Middle frontal gyrus (tissue), 1 donor: ENCODE measurements around the gene RREB1.

Source experiments
- DNase-seq: peaks from one replicate; pipeline ENCODE4 v3.0.0-alpha.2; 2015; ENCODE audit warnings: low spot score; ENCODE audit errors: extremely low spot score

Gene RREB1

DNA sequence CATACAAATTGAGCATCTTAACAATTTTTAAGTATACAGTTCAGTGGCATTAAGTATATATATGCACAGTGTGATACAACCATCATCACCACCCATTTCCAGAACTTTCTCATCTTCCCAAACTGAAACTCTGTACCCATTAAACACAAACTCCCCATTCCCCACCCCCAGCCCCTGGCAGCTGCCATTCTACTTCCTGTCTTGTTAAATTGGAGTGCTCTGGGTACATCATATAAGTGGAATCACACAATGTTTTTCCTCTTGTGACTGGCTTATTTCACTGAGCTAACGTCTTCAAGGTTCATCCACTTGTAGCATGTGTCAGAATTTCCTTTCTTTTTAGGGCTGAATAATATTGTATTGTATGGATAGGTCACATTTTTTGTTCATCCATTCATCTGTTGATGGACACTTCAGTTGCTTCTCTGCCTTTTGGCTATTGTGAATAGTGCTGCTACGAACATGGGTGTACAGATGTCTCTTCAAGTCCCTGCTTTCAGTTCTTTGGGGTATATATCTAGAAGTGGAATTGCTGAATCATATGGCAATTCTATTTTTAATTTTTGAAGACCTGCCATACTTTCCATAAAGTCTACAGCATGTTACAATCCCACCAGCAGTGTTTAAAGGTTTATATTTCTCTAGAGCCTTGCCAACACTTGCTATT lies 19.6 kb upstream of the RREB1 start:
- DNase-seq = no peak

DNA sequence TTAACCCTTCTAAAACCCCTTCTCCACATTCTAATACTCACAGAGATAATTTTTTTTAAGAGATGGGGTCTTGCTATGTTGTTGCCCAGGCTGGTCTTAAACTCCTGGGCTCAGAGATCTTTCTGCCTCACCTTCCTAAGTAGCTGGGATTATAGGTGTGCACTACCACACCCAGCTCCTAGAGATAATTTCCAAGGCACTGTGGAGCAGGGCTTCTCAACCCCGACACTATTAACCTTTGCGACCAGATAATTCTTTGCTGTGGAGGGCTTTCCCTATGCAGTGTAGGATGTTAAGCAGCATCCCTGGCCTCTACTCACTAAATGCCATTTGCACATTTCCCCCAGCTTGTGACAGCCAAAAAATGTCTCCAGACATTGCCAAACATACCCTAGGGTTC lies 8.8 kb upstream of the RREB1 start:
- no peak for DNase-seq

DNA sequence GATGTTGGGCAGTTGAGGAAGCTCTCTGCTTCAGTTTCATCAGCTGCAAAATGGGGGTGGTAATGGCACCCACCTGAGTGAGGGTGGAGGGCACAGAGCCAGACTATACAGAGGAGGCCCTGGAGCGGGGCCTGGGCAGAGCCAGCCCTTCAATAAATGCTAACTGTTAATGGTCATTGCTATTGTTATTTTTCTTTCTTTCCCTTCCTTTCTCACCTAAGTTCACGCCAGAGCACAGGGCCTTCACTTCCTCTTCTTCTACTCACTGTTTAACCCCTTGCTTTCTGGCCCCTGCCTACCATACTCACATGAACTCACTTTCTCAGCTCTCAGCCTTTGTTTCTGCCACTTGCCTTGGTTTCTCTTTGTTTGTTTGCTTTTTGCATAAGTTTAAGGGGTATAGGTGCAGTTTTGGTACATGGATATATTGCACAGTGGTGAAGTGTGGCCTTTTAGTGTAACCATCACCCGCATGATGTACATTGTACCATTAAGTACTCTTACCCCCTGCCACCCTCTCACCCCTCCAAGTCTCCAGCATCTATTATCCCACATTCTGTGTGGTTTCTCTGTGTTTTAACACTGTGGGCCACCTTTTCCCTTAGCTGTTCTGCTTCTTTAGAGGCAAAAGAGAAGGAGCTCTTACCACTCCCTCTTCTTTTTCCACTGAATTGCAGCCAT lies 7.5 kb upstream of the RREB1 start:
- no peak for DNase-seq

DNA sequence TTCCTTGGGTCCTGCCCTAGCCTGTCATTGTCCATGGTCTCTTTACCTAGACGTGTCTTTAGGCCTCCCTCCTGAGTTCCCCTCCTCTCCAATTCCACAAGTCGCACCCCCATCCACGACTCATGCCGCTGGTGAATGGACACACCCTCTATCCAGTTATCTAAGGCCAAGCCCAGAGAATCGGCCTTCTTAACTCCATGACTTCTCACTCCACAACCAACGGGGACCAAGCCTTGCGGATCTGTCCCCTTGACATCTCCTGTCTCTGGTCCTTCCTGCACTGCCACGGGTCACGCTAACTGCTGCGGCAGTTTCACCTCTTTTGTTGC lies 7.0 kb upstream of the RREB1 start:
- DNase-seq = no peak

DNA sequence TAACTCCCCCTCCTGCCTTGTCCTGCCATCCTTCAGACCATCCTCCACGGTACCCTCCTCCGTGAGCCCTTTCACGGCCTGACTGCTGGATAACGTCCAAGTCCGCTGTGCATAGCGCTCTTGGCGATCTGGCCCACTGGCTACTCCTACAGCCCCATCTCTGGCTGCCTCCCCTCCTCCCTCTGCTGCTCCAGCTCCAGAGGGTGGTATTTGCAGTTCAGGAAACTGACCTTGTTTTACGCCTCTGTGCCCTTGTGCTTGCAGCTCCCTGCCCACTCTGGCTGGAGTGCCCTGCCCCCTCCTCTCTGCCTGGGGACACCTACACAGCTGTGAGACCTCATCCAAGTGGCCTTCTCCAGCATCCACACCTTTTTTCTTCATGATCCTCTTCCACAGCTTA lies 6.5 kb upstream of the RREB1 start:
- no peak for DNase-seq

DNA sequence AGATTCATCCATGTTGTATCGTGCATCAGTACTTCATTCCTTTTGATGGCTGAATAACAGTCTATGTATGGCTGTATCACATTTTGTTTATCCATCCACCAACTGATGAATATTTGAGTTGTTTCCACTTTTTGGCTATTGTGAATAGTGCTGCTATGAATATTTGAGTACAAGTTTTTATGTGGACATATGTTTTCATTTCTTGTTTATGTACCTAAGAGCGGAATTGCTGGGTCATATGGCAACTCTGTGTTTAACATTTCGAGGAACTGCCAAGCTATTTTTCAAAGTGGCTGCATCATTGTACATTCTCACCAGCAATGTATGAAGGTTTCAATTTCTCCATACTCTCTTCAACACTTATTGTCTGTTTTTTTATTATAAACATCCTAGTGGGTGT lies 3.0 kb upstream of the RREB1 start:
- no peak for DNase-seq

DNA sequence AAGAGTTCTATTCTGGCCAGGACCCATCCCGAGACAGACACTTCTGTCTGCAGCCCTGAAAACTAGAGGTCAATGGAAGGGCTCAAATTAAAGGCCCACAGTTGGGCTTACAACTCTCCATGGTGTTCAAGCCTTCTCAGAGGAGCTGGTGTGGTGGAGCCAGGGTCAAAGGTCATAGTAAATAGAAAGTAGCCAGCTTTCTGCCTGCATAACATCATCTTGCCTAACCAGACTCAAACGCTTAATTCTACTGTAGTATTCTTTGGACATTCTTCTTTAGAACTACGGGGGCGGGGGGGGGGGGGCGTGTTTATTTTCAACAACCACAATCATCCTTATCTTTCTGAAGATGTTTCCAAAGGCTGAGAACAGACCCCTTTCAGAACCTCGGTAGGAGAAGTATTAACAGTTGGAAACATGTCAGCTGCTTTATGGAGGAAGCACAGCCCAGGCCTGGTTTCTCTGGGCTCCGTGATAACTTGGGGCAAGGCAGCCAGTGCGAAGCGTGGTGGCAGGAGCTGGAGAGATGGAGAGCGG lies 1.5 kb upstream of the RREB1 start:
- DNase-seq = no peak

DNA sequence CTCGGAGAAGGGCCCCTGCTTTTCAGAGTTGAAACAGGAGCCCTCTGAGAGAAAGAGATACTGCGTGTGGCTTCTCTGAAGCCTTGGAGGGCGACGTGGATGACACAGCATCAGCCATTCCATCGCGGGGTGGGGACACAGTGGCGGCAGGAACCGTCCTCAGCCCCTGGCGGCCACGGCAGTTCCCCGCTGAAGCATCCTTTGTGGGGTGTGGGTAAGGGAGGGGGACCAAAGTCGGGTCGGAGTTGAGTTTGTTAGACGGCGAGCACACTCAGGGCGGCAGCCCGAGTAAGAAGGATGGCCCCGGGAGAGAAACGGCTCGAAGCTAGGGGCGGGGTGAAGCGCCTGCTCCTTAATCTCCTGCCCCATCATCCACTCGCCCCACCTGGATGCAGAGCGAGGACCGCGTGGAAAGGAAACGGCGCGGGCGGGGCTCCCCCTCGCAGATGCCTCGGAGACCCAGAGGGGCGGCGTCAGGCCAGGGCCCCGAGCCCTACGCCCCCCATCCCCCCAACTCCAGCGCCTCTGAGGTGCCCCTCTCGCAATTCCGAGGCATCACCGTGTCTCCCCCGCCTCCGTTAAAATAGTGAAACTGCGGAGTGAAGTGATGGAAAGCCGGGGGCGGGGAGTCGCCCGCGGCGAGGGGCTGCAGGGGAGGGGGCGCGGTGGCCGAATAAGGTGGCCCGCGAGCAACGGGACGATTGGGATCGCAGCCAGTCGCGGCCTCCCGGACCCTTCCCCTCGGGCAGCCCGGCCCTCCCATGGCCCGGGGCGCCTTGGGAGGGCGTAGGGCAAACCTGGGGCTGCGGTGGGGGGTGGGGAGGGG lies 796 bp upstream of the RREB1 start:
- no peak for DNase-seq

DNA sequence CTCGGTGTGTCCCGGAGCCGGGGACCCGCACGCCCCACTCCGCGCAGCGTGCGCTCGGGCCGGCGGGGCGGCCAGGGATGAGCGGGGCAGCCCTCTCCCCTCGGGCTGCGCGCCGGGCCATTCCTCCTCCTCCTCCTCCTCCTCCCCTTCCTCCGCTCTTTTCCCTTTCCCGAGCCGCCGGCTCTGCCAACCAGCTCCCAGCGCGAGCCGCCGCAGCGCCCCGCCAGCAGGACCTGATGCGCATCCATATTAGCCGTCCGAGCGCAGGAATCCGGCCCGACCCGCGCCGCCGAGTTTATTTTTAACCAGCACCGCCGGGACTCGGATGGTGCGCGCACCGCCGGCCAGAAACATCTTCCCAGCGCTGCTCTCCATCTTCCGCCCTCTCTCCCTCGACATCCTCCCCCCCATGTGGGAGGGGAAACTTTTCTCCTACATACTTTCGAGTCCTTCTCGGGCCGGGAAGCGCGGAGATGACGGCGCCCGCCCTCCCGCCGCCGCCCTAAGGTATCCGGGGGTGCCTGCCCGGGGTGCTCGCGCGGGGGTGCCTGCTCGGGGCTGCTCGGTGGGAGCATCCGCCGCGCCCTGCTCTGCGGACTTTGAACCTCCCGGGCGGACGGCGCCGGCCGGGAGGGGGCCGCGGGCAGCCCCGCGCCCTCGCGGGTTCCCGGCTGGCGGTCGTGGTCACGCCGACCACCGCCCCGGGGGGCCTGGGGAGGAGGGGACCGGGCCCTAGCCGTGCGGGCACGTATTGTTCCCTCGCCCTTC lies 619 bp downstream of the RREB1 start:
- DNase-seq = no peak

DNA sequence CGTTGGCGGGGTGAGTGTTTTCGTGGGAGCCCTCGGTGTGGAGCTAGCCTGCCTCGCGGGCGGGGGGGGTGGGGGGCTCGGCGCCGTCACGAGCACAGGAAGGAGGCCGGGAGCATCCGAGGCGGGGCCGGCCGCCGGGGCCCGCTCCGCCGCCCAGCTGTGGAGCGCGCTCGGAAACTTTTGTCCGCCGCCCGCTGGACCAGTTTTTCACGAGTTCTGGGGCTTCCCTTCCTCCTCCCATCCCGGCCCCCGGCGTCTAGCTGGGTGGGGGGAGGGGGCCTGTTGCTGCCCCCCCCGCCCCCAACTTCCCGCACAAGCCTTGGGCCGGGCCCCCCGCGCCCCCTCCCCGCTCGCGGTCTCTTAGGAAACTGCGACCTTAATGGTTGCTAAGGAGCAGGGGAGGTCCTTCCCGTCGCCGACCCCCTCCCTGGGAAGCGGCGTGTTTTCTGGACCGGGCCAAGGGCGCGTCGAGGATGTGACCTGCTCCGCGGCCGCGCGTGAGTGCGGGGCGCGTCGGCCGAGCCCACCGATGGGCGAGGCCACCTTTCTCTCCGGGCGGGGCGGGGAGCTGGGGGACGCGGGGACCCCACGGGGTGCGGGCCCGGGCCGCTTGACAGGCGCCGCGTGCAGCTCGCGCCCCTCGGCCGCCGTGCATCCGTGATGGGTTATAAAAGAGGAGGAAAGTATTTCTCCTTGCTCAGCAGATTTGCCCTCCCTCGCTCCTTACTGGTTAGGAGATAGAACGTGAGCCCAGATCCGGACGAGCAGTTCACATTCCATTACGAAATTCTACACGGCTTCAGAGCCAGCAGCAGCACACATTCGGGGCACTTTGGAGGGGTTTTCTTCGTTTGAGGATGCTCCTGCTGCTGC lies 1.4 kb downstream of the RREB1 start:
- DNase-seq = no peak

DNA sequence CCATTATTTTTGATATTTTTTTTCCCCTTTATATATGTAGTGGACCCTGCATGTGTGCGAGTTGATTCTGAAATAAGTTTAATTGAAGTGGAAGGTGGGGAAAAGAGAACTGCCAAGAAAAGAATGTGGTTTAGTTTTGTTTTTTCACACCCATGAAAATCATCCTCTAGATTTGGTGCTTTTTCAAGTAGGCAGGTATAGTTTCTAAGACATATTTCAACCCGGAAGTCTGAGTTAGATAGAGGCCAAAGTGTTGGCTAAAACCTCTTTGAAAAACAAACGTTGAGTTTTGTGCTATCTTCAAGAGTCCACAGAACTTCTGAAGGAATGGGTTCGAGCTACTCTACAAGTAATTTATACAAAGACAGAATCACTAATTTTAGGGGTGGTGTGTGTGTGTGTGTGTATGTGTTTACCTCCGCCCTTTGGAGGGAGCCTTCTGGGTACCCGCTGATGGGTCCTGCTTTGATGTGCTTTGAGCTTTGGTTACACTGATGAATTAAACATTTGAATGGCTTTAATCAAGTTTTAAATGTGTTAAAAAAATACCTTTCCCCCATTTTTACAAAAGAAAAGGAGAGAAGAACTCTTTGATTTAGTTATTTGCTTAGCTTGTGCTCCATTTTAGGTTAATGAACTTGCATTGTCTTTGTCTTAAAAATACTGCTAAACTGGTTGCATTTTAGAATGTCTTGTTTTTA lies 2.5 kb downstream of the RREB1 start:
- no peak for DNase-seq

DNA sequence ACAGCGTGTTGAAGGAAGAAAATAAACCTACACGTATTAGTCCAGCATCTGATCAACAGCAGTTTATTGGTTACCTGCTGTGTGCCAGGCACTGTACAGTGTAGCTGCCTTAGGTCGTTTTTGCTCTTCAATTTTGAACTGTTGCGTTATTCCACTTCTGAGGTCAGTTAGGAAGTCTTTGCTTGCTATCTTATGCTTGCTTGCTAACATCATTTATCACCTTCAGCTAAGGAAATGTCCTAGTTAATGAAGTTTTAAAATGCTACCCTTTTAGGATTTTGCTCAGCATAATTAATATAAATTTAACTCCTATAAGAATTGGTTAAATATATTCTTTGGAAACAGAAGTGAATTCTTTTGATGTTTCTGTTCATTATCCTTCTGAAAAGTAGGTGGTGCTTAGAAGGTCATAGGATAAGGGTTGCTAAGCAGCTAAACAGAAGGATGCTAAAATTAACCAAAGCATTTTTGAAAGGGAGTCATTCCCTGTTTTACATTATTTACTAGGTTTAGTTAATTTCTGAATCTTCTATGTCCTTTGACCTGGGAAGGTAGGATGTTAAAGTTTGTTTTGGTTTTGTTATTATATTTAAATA lies 3.4 kb downstream of the RREB1 start:
- no peak for DNase-seq

DNA sequence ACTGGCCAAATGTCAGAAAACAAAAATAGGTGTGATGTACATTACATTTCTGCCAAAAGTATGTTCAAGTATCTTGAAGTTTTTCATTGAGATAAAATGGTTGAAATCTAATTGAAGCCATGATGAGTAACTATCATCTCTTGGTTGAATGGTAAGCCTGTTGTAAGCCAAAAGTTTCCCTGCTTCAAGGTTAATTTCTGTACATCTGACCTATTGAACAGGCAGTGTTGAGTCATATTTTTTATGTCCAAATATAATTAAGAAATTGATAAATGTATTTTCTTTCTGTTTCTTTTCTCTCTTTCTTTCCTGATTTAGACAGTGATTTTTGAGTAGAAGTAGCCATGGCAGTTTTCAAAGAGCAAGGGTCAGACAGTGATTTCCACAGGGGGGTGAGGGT lies 4.4 kb downstream of the RREB1 start:
- DNase-seq = no peak

DNA sequence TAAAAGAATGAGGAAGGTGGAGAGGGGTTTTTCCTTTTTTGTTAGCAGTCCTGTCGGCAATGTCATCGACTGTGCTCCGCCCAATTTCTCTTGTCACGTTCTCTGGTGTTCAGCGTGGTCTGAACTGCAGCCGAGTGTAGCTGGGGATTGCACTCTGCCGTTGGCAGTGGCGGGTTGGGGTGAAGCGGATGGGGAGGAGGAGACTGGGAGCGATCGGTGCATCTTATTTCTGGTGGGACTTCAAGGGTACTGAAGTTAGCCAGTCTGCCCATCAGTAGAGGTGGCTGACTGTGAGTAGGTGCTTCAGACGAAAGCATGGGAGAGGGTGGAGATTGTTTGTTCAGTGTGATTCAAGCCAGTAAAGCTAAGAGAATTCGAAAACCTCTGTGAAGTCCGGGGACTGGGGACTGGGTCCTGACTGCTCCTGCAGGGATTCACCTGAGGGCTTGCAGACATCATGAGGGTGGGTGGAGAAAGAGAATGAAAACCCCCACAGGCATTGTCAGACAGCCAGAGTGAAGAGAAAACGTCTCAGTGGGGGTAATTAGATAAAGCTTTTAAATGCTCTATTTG lies 5.1 kb downstream of the RREB1 start:
- no peak for DNase-seq

DNA sequence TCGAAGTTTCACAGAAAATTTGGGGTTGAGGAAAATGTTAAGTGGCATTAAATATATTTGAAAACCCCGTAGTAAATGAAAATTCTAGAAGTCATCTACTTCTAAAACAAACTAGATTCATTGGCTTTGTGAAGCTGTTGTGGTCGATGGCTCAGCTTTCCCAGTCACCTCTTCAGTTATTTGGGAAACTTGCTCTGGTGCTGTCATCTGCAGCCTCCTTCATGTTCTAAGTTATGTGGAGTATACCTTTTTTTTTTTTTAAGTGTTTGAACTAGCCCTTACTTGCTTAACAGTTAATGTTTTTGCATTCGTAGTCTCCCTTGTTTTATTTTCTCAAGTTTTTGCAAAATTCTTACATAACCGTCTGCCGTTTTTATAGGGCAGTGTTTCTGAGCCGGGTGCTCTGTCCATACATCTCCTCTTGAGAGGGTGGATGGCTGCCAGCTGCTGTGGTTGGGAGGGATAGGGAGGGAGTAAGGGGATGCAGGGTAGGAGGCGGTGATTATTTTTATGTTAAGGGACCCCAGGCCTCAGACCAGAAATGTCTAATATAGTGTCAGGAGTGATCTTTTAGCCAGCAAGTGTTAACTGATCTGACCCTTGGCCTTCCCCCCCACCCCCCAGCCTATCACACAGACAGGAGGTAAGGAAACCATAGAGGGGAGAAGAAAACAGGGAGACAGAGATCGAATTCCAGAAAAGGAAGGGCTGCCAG lies 7.1 kb downstream of the RREB1 start:
- no peak for DNase-seq

DNA sequence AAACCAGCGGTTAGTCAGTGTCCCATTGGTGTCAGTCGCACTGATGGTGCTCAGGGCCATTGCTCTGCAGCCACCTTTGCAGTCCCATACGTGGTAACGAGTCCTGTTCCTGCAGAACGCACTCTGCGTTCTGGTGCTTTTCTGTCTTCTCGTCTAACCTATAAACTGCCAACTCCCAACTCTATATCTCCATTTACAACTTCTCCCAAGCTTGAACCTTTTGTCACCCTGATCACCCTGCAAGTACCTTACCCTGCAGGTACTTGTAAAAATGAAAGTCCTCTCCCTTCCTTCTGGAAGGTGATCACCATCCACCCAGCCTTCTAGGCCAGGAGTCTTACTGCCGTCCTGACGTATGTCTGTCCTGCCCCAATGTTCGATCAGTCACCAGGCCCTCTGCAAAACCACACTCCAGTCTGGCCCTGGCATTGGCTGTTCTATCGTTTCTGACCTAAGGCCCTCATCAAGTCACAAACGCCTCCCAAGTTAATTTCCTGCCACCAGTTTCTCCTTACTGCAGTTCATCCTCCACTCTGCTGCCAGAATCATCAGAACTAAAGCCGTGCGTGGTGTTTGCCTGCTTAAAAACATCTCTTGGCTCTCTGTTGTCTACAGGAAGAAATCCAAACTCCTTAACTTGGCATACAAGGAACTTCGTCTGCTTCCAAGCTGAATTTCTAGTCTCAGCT lies 7.9 kb downstream of the RREB1 start:
- DNase-seq = no peak

DNA sequence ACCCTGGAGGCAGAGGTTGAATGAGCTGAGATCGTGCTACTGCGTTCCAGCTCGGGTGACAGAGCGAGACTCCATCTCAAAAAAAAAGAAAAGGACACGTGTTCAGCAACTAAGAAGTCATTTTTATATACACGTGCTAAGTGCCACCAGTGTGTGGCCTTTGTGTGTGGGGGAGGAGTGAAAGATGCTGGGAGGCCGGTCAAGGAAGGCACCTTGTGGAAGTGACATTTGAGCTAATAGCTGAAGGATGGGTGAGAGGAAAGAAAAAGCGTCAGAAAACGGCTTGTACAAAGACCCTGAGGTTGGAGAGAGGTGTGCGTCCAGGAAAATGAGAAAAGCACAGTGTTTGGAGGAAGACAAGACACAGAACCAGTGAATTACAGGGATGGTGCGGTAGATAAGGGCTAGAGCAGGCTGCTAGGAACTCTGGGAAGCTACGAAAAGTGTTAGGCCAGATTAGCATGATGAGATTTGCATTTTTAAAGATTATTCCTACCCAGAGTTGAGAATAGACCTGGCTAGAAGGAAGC lies 11.6 kb downstream of the RREB1 start:
- no peak for DNase-seq
